HepG2 (cell line): ENCODE measurements around the gene RGS19. TPM values are rescaled to one million over a fixed set of nuclear protein-coding genes. Genes with fewer than 3 reads are reported as not detected.

Source experiments
- ARNTL ChIP-seq: sonication (generic); formaldehyde crosslinking; IDR thresholded peaks from 2 replicates; pipeline ENCODE4 v1.4.0; 2020; ENCODE audit warnings: mild to moderate bottlenecking, missing genetic modification reagents
- CHD4 ChIP-seq: fragments of 200-600 bp; sonication (generic); IDR thresholded peaks from 2 replicates; pipeline ENCODE4 v1.7.0; 2017; ENCODE audit warnings: mild to moderate bottlenecking, low read length, borderline replicate concordance
- DPF2 ChIP-seq: sonication (generic); formaldehyde crosslinking; IDR thresholded peaks from 2 replicates; pipeline ENCODE4 v1.4.0; 2020; ENCODE audit warnings: mild to moderate bottlenecking, low read depth, missing genetic modification reagents, borderline replicate concordance
- FOXC1 ChIP-seq: sonication (generic); formaldehyde crosslinking; IDR thresholded peaks from 2 replicates; pipeline ENCODE4 v1.8.0; 2022; ENCODE audit warnings: mild to moderate bottlenecking, missing genetic modification reagents, borderline replicate concordance
- FOXO1 ChIP-seq: sonication (generic); formaldehyde crosslinking; IDR thresholded peaks from 2 replicates; pipeline ENCODE4 v1.4.0; 2020; ENCODE audit warnings: missing genetic modification reagents
- HDAC2 ChIP-seq: sonication (generic); formaldehyde crosslinking; IDR thresholded peaks from 2 replicates; pipeline ENCODE4 v1.4.0; 2020; ENCODE audit warnings: missing genetic modification reagents
- HNRNPLL ChIP-seq: fragments of 200-400 bp; formaldehyde crosslinking; IDR thresholded peaks from 2 replicates; pipeline ENCODE4 v1.6.1; 2017; ENCODE audit warnings: mild to moderate bottlenecking, low read depth, low read length; ENCODE audit not compliant: poor library complexity, severe bottlenecking
- JUNB ChIP-seq: sonication (generic); formaldehyde crosslinking; IDR thresholded peaks from 2 replicates; pipeline ENCODE4 v1.8.0; 2022; ENCODE audit warnings: missing genetic modification reagents, mild to moderate bottlenecking, borderline replicate concordance
- KDM2A ChIP-seq: sonication (generic); formaldehyde crosslinking; IDR thresholded peaks from 2 replicates; pipeline ENCODE4 v1.4.0; 2020; ENCODE audit warnings: low read depth, missing genetic modification reagents, borderline replicate concordance
- MED1 ChIP-seq: sonication (generic); formaldehyde crosslinking; IDR thresholded peaks from 2 replicates; pipeline ENCODE4 v1.4.0; 2020; ENCODE audit warnings: missing genetic modification reagents
- MXD1 ChIP-seq: sonication (generic); formaldehyde crosslinking; IDR thresholded peaks from 2 replicates; pipeline ENCODE4 v1.4.0; 2020; ENCODE audit warnings: mild to moderate bottlenecking, missing genetic modification reagents
- NAIF1 ChIP-seq: sonication (generic); formaldehyde crosslinking; IDR thresholded peaks from 2 replicates; pipeline ENCODE4 v1.5.0; 2020; ENCODE audit warnings: mild to moderate bottlenecking, missing genetic modification reagents, borderline replicate concordance
- PTBP1 ChIP-seq: fragments of 200-400 bp; formaldehyde crosslinking; IDR thresholded peaks from 2 replicates; pipeline ENCODE4 v1.6.1; 2018; ENCODE audit warnings: low read length, low read depth; ENCODE audit not compliant: poor library complexity, severe bottlenecking
- SCMH1 ChIP-seq: sonication (generic); formaldehyde crosslinking; IDR thresholded peaks from 2 replicates; pipeline ENCODE4 v1.9.0; 2021; ENCODE audit warnings: missing genetic modification reagents, mild to moderate bottlenecking, borderline replicate concordance
- SP140L ChIP-seq: sonication (generic); formaldehyde crosslinking; IDR thresholded peaks from 2 replicates; pipeline ENCODE4 v1.4.0; 2020; ENCODE audit warnings: missing genetic modification reagents, borderline replicate concordance
- SP5 ChIP-seq: IDR thresholded peaks from 2 replicates; pipeline ENCODE4 v1.6.1; 2016; ENCODE audit warnings: low read depth, borderline replicate concordance
- ZBTB26 ChIP-seq: IDR thresholded peaks from 2 replicates; pipeline ENCODE4 v1.6.1; 2016; ENCODE audit warnings: missing compliant biosample characterization, missing genetic modification reagents, borderline replicate concordance
- ZBTB46 ChIP-seq: sonication (generic); formaldehyde crosslinking; IDR thresholded peaks from 2 replicates; pipeline ENCODE4 v1.4.0; 2020; ENCODE audit warnings: mild to moderate bottlenecking, missing genetic modification reagents, borderline replicate concordance
- ZBTB7A ChIP-seq: sonication (generic); formaldehyde crosslinking; IDR thresholded peaks from 2 replicates; pipeline ENCODE4 v1.8.0; 2022; ENCODE audit warnings: mild to moderate bottlenecking, missing genetic modification reagents
- ZNF232 ChIP-seq: sonication (generic); formaldehyde crosslinking; IDR thresholded peaks from 2 replicates; pipeline ENCODE4 v1.4.0; 2020; ENCODE audit warnings: missing genetic modification reagents, borderline replicate concordance
- ZNF256 ChIP-seq: sonication (generic); formaldehyde crosslinking; conservative IDR thresholded peaks from 2 replicates; pipeline ENCODE4 v1.4.0; 2020; ENCODE audit warnings: missing genetic modification reagents
- ZNF33A ChIP-seq: sonication (generic); formaldehyde crosslinking; IDR thresholded peaks from 2 replicates; pipeline ENCODE4 v1.5.1; 2020; ENCODE audit warnings: missing genetic modification reagents, mild to moderate bottlenecking, moderate library complexity, borderline replicate concordance
- ZNF468 ChIP-seq: sonication (generic); formaldehyde crosslinking; IDR thresholded peaks from 2 replicates; pipeline ENCODE4 v1.8.0; 2022; ENCODE audit warnings: mild to moderate bottlenecking, moderate library complexity, missing genetic modification reagents
- ZUFSP ChIP-seq: sonication (generic); formaldehyde crosslinking; IDR thresholded peaks from 2 replicates; pipeline ENCODE4 v1.9.0; 2021; ENCODE audit warnings: missing genetic modification reagents, mild to moderate bottlenecking, borderline replicate concordance
- polyA plus RNA-seq, 8 experiments: library from polyadenylated mRNA; depleted of rRNA in 3 of 8; stranded (reverse) in 7 of 8; unstranded in 1 of 8; fragments of >200 nt; fragmentation: Illumina TruSeq in 4 of 8; extraction: Trizol in 4 of 8; gene quantifications; 2 replicates each; pipeline versions ENCODE4 v1.2.1 to v1.2.3, GENCODE V29; 2011 to 2016; ENCODE audit warnings: low read depth in 4 of 8, missing spikeins in 1 of 8, mixed read lengths in 1 of 8; ENCODE audit not compliant: insufficient read depth in 1 of 8
- total RNA-seq, 5 experiments: library from RNA; depleted of rRNA; stranded (reverse); fragments of >200 nt; fragmentation: Illumina TruSeq; extraction: Trizol; gene quantifications; 2 replicates each; pipeline ENCODE4 v1.2.3, GENCODE V29; 2016; ENCODE audit warnings: low read depth in 1 of 5

Gene RGS19
- total and polyA plus RNA-seq, 2 of the 13 experiments (the other 11 are each of a cell fraction or from before 2014, with no cell fraction given) = 10.7 to 11.9 TPM

GRCh38 chr20:64065062-64065973, 14.0 kb downstream of the RGS19 start (continued):
- no peak for TF ChIP-seq ZBTB46 (CRISPR knock-in tag)
- peak; percentile 67; the same call in 1 of the 2 replicates for TF ChIP-seq KDM2A
- TF ChIP-seq ZUFSP (CRISPR knock-in tag) = no peak
- peak; percentile 75; the same call in 1 of the 2 replicates for TF ChIP-seq HDAC2 (CRISPR knock-in tag)
- peak; percentile 98 for TF ChIP-seq ZBTB7A (CRISPR knock-in tag)
- TF ChIP-seq ZNF256 (CRISPR knock-in tag) = no peak
- no peak; the same call in 1 of the 2 replicates for TF ChIP-seq ZNF232 (CRISPR knock-in tag)
- TF ChIP-seq MXD1 (CRISPR knock-in tag) = peak; percentile 71; the same call in 1 of the 2 replicates
- TF ChIP-seq SCMH1 = no peak
- TF ChIP-seq FOXC1 = no peak
- TF ChIP-seq ZBTB26 (CRISPR knock-in tag) = no peak; the same call in 1 of the 2 replicates
- TF ChIP-seq MED1 = peak; percentile 68
- TF ChIP-seq DPF2 (CRISPR knock-in tag) = peak; percentile 84
- peak; percentile 55 for TF ChIP-seq HNRNPLL
- no peak for TF ChIP-seq CHD4
- no peak for TF ChIP-seq ZNF33A (CRISPR knock-in tag)
- no peak for TF ChIP-seq NAIF1 (CRISPR knock-in tag)
- no peak for TF ChIP-seq FOXO1
- no peak for TF ChIP-seq ZNF468 (CRISPR knock-in tag)
- TF ChIP-seq SP140L = no peak
- peak; percentile 66 for TF ChIP-seq PTBP1
- no peak for TF ChIP-seq JUNB
- no peak; the same call in none of the 2 replicates for TF ChIP-seq SP5 (CRISPR knock-in tag)
- TF ChIP-seq ARNTL (CRISPR knock-in tag) = peak; percentile 94
